Loucy (cell line): ENCODE results near the gene FMNL3.

Experiments used
- H2AFZ ChIP-seq: fragments of 200-600 bp; sonication (generic); 2 replicates; pipeline ENCODE4 v1.6.0; 2016; ENCODE audit warnings: antibody characterized with exemption, mild to moderate bottlenecking, low read length, moderate library complexity
- H3F3A ChIP-seq: fragments of 200-600 bp; 2 replicates; pipeline ENCODE4 v1.6.0; 2016; ENCODE audit warnings: antibody characterized with exemption, low read depth, mild to moderate bottlenecking
- H3K27me3 ChIP-seq: fragments of 200-600 bp; sonication (generic); 2 replicates; pipeline ENCODE4 v1.6.1; 2014; ENCODE audit warnings: low read length, mild to moderate bottlenecking; ENCODE audit not compliant: insufficient read depth, poor library complexity, severe bottlenecking
- H3K36me3 ChIP-seq: fragments of 200-600 bp; sonication (generic); 2 replicates; pipeline ENCODE4 v1.6.1; 2016; ENCODE audit warnings: low read length; ENCODE audit not compliant: insufficient read depth
- H3K4me1 ChIP-seq: fragments of 200-600 bp; sonication (generic); 2 replicates; pipeline ENCODE4 v1.5.1; 2014; ENCODE audit warnings: low read length, mild to moderate bottlenecking; ENCODE audit not compliant: insufficient read depth, poor library complexity, severe bottlenecking
- H3K4me2 ChIP-seq: fragments of 200-600 bp; sonication (generic); 2 replicates; pipeline ENCODE4 v1.6.0; 2014; ENCODE audit warnings: antibody characterized with exemption, low read length, low read depth, mild to moderate bottlenecking; ENCODE audit not compliant: poor library complexity, severe bottlenecking
- H3K4me3 ChIP-seq: fragments of 200-600 bp; sonication (generic); 2 replicates; pipeline ENCODE4 v1.5.1; 2014; ENCODE audit warnings: low read length, mild to moderate bottlenecking, mixed read lengths; ENCODE audit not compliant: poor library complexity, severe bottlenecking
- H3K79me2 ChIP-seq: fragments of 200-600 bp; sonication (generic); 2 replicates; pipeline ENCODE4 v1.6.1; 2014; ENCODE audit warnings: low read length; ENCODE audit not compliant: insufficient read depth
- H3K9ac ChIP-seq: fragments of 200-600 bp; sonication (generic); 2 replicates; pipeline ENCODE4 v1.6.0; 2014; ENCODE audit warnings: mild to moderate bottlenecking, low read depth, low read length, moderate library complexity; ENCODE audit not compliant: poor library complexity, severe bottlenecking
- H3K9me2 ChIP-seq: fragments of 200-600 bp; sonication (generic); replicated peaks from 2 replicates; pipeline ENCODE4 v1.6.1; 2016; ENCODE audit warnings: low read depth, low read length, mixed read lengths
- H3K9me3 ChIP-seq: fragments of 200-600 bp; sonication (generic); 2 replicates; pipeline ENCODE4 v1.6.1; 2014; ENCODE audit warnings: mild to moderate bottlenecking, antibody characterized with exemption, low read length, low read depth; ENCODE audit not compliant: insufficient read depth
- H4K20me1 ChIP-seq: fragments of 200-600 bp; sonication (generic); 2 replicates; pipeline ENCODE4 v1.6.0; 2014; ENCODE audit warnings: antibody characterized with exemption, low read length, mild to moderate bottlenecking; ENCODE audit not compliant: insufficient read depth, poor library complexity, severe bottlenecking
- CTCF ChIP-seq: fragments of 200-600 bp; sonication (generic); conservative IDR thresholded peaks from 2 replicates; pipeline ENCODE4 v1.5.1; 2014; ENCODE audit warnings: mild to moderate bottlenecking, antibody characterized with exemption, low read length
- EZH2phosphoT487 ChIP-seq: fragments of 200-600 bp; IDR thresholded peaks from 2 replicates; pipeline ENCODE4 v1.6.1; 2018; ENCODE audit warnings: antibody characterized with exemption, mild to moderate bottlenecking, moderate library complexity, borderline replicate concordance

Gene FMNL3

GRCh38 chr12:49702676-49703215 is 4.5 kb downstream of the FMNL3 start:
- Histone ChIP-seq H3K27me3 (no peaks in the 10 kb centered on the region), H3K36me3 (no peaks in the 10 kb centered on the region), H3F3A (peaks cover 16% of the 10 kb centered on the region), H3K79me2 (peaks cover 84% of the 10 kb centered on the region), H3K9ac (peak overlapping the region; percentile 47), H3K9me3 (no peaks in the 10 kb centered on the region), H4K20me1 (peaks cover 15% of the 10 kb centered on the region), H3K9me2 (no peaks in the 10 kb centered on the region), H3K4me1 (peaks cover 64% of the 10 kb centered on the region), H3K4me3 (peak overlapping the region; percentile 90), H3K4me2 (peak overlapping the region; percentile 92), H2AFZ (no peak overlapping the region)
- TF ChIP-seq CTCF (no peak), EZH2phosphoT487 (no peak)

- no peak overlapping the region for H2AFZ ChIP-seq
- H3K27me3 ChIP-seq = no peaks in the 10 kb centered on the region
- no peaks in the 10 kb centered on the region for H3K9me2 ChIP-seq
- H3K4me3 ChIP-seq = peak overlapping the region; percentile 11
- no peaks in the 10 kb centered on the region for H3K9me3 ChIP-seq
- peaks cover 70% of the 10 kb centered on the region for H3K4me1 ChIP-seq
- peak overlapping the region; percentile 25 for H3K9ac ChIP-seq
- H4K20me1 ChIP-seq = peaks cover 15% of the 10 kb centered on the region
- peak overlapping the region; percentile 92 for H3K4me2 ChIP-seq
- H3F3A ChIP-seq = peaks cover 16% of the 10 kb centered on the region
- H3K36me3 ChIP-seq = no peaks in the 10 kb centered on the region
- peaks cover 90% of the 10 kb centered on the region for H3K79me2 ChIP-seq
- TF ChIP-seq CTCF = no peak
- TF ChIP-seq EZH2phosphoT487 = no peak
These were observed 5.2 kb downstream of the FMNL3 start for GRCh38 chr12:49702009-49702408.

- peaks cover 67% of the 10 kb centered on the region for H3K4me1 ChIP-seq
- H3K79me2 ChIP-seq = peaks cover 83% of the 10 kb centered on the region
- H3K9me3 ChIP-seq = no peaks in the 10 kb centered on the region
- H3K36me3 ChIP-seq = no peaks in the 10 kb centered on the region
- peaks cover 8% of the 10 kb centered on the region for H4K20me1 ChIP-seq
- H2AFZ ChIP-seq = no peak overlapping the region
- no peaks in the 10 kb centered on the region for H3K27me3 ChIP-seq
- TF ChIP-seq EZH2phosphoT487 (no peak), CTCF (no peak)
- H3K9ac ChIP-seq = peak overlapping the region; percentile 60
- H3K9me2 ChIP-seq = no peaks in the 10 kb centered on the region
- H3K4me3 ChIP-seq = peak overlapping the region; percentile 71
- H3K4me2 ChIP-seq = peak overlapping the region; percentile 86
- H3F3A ChIP-seq = peaks cover 16% of the 10 kb centered on the region
These were observed 8.3 kb downstream of the FMNL3 start for GRCh38 chr12:49698619-49699545.
